Measurements from ENCODE around the gene MSANTD1.

The MSANTD1 gene

DNA sequence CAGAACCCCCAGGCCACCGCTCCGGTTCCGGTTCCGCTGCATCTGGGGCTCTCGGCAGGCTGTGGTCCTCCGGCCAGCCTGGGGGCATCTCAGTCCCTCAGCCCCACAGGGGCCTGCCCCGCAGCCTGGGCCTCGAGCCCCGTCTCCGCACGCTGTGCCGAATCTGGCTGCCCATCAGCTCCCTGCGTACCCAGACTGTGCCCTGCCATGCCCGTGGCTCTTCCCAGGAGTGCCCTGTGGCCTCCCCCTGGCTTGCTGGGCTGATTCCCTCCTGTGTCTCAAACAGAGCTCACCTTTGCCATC lies 830 bp upstream of the MSANTD1 start:
- no peak for DNase-seq (ENCODE audit: low read depth in 2 of 2)

DNA sequence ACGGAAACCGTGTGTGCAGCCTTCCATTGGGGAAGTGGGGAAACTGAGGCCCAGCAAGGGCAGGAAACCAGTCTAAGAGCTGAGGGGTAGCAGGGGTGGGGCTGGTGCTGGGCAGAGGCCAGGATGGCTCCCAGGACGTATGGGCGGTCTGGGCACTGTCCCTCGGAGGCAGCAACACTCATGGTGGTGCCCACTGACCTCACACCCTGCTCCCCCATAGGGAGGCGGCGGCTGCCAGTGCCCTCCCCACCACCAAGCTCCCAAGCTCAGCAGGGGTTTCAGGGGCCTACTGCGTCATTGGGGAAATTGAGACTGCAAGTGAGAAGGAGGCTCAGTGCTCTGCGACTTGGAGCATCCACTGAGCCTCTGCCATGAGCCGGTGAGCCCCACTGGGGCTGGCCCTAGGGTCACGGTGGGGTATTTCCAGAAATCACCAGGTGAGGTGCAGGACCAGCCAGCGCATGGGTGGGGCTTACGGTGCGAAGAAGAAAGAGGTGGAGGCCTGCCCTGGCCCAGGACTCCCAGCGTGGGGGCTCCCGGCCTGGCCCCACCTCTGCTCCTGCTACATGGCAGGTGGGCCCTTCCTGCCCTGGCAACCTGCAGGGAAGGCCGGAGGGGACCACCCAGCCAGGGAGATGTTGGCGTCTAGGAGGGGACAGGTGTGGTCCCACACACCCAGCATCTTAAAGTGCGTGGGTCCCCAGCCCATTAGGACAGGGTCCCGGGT lies 915 bp downstream of the MSANTD1 start:
- DNase-seq (ENCODE audit: low read depth in 2 of 2) = no peak

DNA sequence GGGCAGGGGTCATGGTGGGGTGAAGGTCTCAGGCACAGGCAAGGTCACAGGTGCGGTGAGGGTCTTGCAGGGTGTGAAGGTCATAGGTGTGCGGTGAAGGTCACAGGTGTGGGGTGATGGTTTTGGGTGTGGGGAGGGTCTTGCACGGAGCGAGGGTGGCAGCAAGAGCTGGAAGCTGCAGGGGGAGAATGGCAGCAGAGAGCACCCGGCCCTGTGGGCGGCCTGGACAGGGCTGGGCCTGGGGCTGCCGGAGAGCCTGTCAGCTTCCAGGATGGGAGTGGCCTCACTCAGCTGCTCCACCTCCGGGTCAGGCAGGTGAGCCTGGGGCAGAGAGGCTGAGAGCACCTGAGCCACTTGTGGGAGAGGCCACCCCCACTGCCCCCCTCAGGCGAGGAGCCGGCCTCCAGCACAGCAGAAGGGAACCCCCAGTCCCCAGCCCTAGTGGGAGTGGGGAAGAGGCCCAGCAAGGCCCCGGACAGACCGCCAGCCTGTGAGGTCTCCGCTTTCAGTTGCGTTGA lies 1.5 kb downstream of the MSANTD1 start:
- DNase-seq (ENCODE audit: low read depth in 2 of 2) = no peak

- no peak for DNase-seq (ENCODE audit: low read depth in 2 of 2)
These were observed 2.2 kb downstream of the MSANTD1 start for GRCh38 chr4:3250956-3251690.

DNA sequence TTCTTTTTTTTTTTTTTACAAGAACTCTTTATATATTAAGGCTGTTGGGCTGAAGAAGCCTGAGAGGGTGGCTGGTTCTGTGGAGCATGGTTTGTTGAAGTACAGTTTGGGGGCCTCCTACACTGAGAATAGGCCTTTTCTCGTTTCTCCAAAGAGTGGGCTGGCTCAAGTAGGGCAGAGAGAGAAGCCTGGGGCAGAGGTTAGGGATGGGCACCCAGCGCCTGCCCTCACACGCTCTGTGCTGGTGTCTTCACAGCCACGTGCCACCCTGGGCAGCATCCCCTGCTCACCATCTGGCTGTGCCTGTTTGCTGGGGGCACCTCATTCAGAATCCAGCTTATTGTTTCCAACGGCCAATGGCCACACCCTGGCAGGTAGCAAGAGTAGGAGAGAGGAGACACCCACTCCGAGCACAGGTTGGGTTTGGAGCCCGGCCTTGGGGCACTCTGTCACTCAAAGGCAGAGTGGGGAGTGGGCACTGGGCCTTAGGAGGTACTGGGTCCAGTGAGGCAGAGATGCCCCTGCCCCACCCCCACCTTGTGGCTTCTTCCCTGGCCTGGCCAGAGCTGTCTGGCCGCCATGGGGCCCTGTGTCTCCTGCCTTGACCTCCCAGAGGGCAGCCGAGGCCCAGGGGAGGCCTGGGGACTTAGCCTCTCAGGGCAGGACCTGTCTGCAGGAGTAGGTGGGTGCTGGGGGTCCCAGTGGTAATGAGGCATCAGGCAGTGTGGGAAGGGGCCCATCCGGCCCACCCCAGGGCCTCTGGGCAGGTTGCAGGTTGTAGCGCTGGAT lies 2.9 kb downstream of the MSANTD1 start:
- DNase-seq (ENCODE audit: low read depth in 2 of 2) = no peak

- no peak for DNase-seq (ENCODE audit: low read depth in 2 of 2)
These were observed 3.5 kb downstream of the MSANTD1 start for GRCh38 chr4:3252480-3252828.

- DNase-seq (ENCODE audit: low read depth in 2 of 2) = no peak
These were observed 4.1 kb downstream of the MSANTD1 start for GRCh38 chr4:3252831-3253641.

DNA sequence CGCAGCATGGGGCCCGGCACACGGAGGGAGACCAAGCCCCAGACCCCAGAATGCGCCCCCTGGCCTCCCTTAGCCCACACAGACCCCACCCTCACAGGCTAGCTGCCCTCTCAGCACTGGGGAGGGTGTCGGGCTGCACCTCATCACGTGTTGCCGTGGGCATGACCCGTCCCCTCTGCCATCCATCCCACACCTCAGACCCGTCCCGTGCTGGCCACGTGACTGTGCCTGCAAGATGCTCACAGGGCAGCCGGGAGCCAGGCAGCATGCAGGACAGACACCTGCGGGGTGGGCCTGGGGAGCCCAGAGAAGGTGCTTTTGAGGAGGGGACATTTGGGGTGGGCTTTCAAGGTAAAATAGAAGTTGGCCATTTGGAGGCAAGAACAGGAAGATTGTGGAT lies 4.8 kb downstream of the MSANTD1 start:
- no peak for DNase-seq (ENCODE audit: low read depth in 2 of 2)

- DNase-seq (ENCODE audit: low read depth in 2 of 2) = no peak
These were observed 5.6 kb downstream of the MSANTD1 start for GRCh38 chr4:3254302-3255131.

GRCh38 chr4:3255611-3256186 lies 6.7 kb downstream of the MSANTD1 start:
- no peak for DNase-seq (ENCODE audit: low read depth in 2 of 2)

GRCh38 chr4:3256230-3257102 lies 7.5 kb downstream of the MSANTD1 start:
- DNase-seq (ENCODE audit: low read depth in 2 of 2) = no peak

GRCh38 chr4:3257103-3257555 lies 8.2 kb downstream of the MSANTD1 start:
- no peak for DNase-seq (ENCODE audit: low read depth in 2 of 2)

GRCh38 chr4:3257556-3258482 lies 8.9 kb downstream of the MSANTD1 start:
- no peak for DNase-seq (ENCODE audit: low read depth in 2 of 2)

DNA sequence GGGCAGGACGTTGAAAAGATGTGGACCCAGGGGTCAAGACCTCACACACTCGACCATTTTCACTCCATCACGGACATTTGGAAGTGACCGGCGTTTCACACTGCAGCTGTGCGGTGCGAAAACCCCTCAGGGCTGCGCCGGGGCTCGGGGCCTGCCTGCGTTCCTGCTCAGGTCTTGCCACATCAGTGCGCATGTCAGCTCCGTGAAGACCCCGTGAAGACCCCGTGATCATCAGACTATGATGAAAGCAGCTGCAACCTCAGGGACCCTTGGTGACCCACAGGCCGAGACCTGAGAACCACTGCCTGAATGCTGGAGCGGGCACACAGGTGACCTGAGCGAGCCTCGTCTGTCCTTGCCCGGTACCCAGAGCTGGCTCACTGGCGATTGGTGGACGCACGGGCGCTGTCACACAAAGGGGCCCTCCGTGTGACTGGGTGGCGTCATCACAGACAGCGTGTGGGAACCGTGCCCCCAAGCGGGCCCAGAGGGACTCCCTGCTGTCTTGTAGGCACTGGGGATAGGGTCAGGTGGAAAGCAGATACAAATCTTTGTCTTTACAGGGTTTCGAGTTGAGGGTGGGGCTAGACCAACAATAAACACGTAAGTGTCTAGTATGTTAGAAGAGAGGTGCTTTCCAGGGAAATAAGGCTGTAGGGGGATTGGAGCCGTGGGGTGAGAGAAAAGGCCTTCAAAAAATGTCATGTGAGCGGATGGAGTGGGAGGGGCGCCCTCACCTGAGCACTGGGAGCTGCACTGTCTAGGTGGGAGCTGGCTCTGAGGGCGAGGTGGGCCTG lies 12.7 kb downstream of the MSANTD1 start:
- DNase-seq (ENCODE audit: low read depth in 2 of 2) = no peak

DNA sequence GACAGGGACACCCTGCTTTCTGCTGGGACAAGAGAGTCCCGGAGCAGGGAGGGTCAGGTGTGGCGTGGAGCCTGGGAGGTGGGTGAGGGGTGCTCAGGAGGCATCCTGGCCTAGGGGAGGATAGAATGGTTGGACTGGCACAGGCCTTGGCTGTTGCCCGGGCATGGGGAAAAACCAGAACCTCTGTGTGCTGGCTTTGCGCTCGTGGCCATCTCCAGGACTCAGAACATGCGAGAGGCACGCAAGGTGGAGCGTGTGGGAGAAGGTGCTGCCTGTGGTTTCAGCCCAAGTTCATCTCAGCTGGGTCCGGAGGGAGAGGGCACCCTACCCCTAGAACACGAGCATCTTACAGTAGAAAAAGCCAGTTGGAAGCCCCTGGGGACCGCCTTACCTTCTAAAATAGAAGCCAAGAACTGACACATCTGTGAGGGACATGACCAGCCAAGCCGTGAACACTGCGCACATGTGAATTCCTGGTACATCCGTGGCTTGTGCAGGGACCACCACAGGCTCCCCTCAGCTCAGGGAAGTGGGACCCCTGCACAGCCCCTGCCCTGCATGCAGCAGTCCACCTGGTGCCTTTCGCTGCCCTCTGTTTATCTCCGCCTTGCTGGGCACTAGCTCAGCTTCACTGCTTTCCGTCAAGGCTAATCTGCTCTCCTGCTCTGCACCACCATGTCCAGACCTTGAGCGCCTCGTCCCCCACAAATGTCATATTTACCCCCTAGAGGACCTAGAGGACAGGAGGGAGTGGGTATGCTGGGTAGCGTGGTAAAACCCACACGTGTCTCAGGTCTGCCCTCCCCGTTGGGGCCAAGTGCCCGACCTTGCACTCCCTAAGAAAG lies 13.5 kb downstream of the MSANTD1 start:
- no peak for DNase-seq (ENCODE audit: low read depth in 2 of 2)

GRCh38 chr4:3263053-3263875 lies 14.3 kb downstream of the MSANTD1 start:
- DNase-seq (ENCODE audit: low read depth in 2 of 2) = no peak
